OCI-LY1 (cell line): ENCODE data around the gene RPS19BP1.

Experiments used
- H2AFZ ChIP-seq: fragments of 200-600 bp; sonication (generic), shearing (Covaris generic); 2 replicates; pipeline ENCODE4 v1.6.0; 2014; ENCODE audit warnings: antibody characterized with exemption, mild to moderate bottlenecking, low read length
- H3F3A ChIP-seq: fragments of 200-600 bp; sonication (generic), shearing (Covaris generic); 2 replicates; pipeline ENCODE4 v1.6.0; 2014; ENCODE audit warnings: mild to moderate bottlenecking, antibody characterized with exemption, low read length, moderate library complexity; ENCODE audit not compliant: insufficient read depth
- H3K27ac ChIP-seq: fragments of 200-600 bp; sonication (generic); 2 replicates; pipeline ENCODE4 v1.5.1; 2014; ENCODE audit warnings: low read length, mixed run types, mild to moderate bottlenecking, low read depth; ENCODE audit not compliant: poor library complexity, severe bottlenecking
- H3K27me3 ChIP-seq: fragments of 200-600 bp; sonication (generic); 2 replicates; pipeline ENCODE4 v1.6.0; 2014; ENCODE audit warnings: antibody characterized with exemption, mild to moderate bottlenecking, low read length, moderate library complexity; ENCODE audit not compliant: insufficient read depth
- H3K36me3 ChIP-seq: fragments of 200-600 bp; sonication (generic); 2 replicates; pipeline ENCODE4 v1.6.1; 2014; ENCODE audit warnings: mild to moderate bottlenecking, antibody characterized with exemption, low read length, moderate library complexity, mixed read lengths; ENCODE audit not compliant: insufficient read depth
- H3K4me1 ChIP-seq: fragments of 200-600 bp; sonication (generic); 2 replicates; pipeline ENCODE4 v1.5.1; 2014; ENCODE audit warnings: mild to moderate bottlenecking, low read length, moderate library complexity; ENCODE audit not compliant: insufficient read depth, severe bottlenecking
- H3K4me2 ChIP-seq: fragments of 200-600 bp; sonication (generic), shearing (Covaris generic); 2 replicates; pipeline ENCODE4 v1.6.1; 2014; ENCODE audit warnings: low read length
- H3K4me3 ChIP-seq: fragments of 200-600 bp; sonication (generic); 2 replicates; pipeline ENCODE4 v1.5.1; 2014; ENCODE audit warnings: low read length, low read depth, mild to moderate bottlenecking, mixed read lengths; ENCODE audit not compliant: poor library complexity, severe bottlenecking
- H3K79me2 ChIP-seq: fragments of 200-600 bp; shearing (Covaris generic); 2 replicates; pipeline ENCODE4 v1.6.1; 2016; ENCODE audit warnings: mixed run types, low read length, mixed read lengths; ENCODE audit not compliant: insufficient read depth
- H3K9ac ChIP-seq: fragments of 200-600 bp; sonication (generic), shearing (Covaris generic); 2 replicates; pipeline ENCODE4 v1.6.1; 2014; ENCODE audit warnings: mild to moderate bottlenecking, low read length, mixed read lengths
- H3K9me2 ChIP-seq: fragments of 200-600 bp; sonication (generic), shearing (Covaris generic); 2 replicates; pipeline ENCODE4 v1.6.1; 2014; ENCODE audit warnings: low read depth, mild to moderate bottlenecking, low read length, mixed read lengths
- H3K9me3 ChIP-seq: fragments of 200-600 bp; shearing (Covaris generic); 2 replicates; pipeline ENCODE4 v1.6.1; 2014; ENCODE audit warnings: low read length, mixed read lengths
- H4K20me1 ChIP-seq: fragments of 200-600 bp; sonication (generic), shearing (Covaris generic); 2 replicates; pipeline ENCODE4 v1.6.0; 2016; ENCODE audit warnings: mild to moderate bottlenecking, low read length; ENCODE audit not compliant: insufficient read depth
- CTCF ChIP-seq: fragments of 200-600 bp; sonication (generic), shearing (Covaris generic); IDR thresholded peaks from 2 replicates; pipeline ENCODE4 v1.5.1; 2017; ENCODE audit warnings: mild to moderate bottlenecking, antibody characterized with exemption, low read length, moderate library complexity, mixed read lengths
- EZH2 ChIP-seq: fragments of 200-600 bp; sonication (generic), shearing (Covaris generic); IDR thresholded peaks from 2 replicates; pipeline ENCODE4 v1.8.0; 2017; ENCODE audit warnings: borderline replicate concordance, mixed run types, mild to moderate bottlenecking, antibody characterized with exemption, low read length, moderate library complexity, mixed read lengths

RPS19BP1 gene

DNA sequence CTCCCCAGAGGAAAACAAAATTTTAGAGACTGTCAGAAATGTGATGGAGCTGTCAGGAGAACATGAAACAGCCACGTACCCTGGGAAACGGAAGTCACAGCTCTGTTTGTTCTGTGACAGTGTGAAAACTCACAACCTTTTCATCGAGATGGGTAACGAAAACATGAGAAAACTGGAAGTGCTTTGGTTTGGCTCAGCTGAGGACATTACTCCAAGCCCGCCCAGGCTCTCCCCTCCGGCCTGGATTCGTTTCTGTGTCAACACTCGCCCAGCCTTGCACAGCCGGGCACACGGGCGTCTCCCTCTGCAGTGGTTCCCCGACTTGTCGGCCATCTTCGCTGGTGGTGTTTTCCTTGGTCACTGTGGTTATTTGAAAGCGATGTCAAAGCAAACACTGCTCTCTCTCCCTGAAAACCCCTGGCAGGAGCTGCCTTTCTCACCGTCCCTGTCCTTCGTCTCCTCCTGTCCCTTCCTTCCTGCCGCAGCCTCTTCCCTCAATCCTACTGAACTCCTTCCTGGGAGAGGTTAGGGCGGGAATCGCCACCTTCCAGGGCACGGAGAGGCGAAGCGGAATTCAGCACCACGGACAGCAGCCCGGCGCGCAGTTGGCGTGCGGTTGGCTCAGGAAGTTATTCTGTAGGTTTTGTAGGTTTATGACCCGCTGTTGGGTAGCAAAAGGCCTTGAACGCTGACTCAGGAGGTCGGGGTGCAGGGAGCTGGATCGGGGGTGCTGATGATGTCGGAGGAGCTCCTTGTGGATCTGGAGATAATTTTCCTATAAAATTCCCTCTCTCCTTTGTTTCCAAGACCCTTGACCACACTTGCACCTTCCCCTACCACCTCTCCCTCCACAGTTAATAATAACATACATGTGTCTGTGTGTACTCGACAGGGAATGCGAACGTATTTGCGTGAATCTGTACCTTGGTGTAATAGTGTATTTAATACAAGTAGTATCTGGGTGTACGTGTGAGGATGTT is 13.1 kb upstream of the RPS19BP1 start:
- TF ChIP-seq CTCF (no peak), EZH2 (no peak)
- Histone ChIP-seq H3K4me3 (no peak overlapping the region), H2AFZ (no peak overlapping the region), H3K27me3 (no peaks in the 10 kb centered on the region), H3K9ac (no peak overlapping the region), H3K4me1 (no peaks in the 10 kb centered on the region), H3K9me2 (no peaks in the 10 kb centered on the region), H3K4me2 (no peak overlapping the region), H3K79me2 (no peaks in the 10 kb centered on the region), H3K9me3 (no peaks in the 10 kb centered on the region), H3K36me3 (no peaks in the 10 kb centered on the region), H3K27ac (no peak overlapping the region), H4K20me1 (no peaks in the 10 kb centered on the region), H3F3A (no peaks in the 10 kb centered on the region)

- H3K27ac ChIP-seq: no peak overlapping the region
- H3K4me3 ChIP-seq: no peak overlapping the region
- H3K36me3 ChIP-seq: no peaks in the 10 kb centered on the region
- H3K4me2 ChIP-seq: no peak overlapping the region
- no peaks in the 10 kb centered on the region for H3K9me2 ChIP-seq
- H2AFZ ChIP-seq: no peak overlapping the region
- no peaks in the 10 kb centered on the region for H3K9me3 ChIP-seq
- no peaks in the 10 kb centered on the region for H3K79me2 ChIP-seq
- no peak for TF ChIP-seq EZH2
- peak; percentile 70 for TF ChIP-seq CTCF
- H3K27me3 ChIP-seq: no peaks in the 10 kb centered on the region
- H4K20me1 ChIP-seq: no peaks in the 10 kb centered on the region
- H3F3A ChIP-seq: no peaks in the 10 kb centered on the region
- H3K4me1 ChIP-seq: no peaks in the 10 kb centered on the region
- H3K9ac ChIP-seq: no peak overlapping the region
Observed at GRCh38 chr22:39543095-39543494, 10.5 kb upstream of the RPS19BP1 start.

DNA sequence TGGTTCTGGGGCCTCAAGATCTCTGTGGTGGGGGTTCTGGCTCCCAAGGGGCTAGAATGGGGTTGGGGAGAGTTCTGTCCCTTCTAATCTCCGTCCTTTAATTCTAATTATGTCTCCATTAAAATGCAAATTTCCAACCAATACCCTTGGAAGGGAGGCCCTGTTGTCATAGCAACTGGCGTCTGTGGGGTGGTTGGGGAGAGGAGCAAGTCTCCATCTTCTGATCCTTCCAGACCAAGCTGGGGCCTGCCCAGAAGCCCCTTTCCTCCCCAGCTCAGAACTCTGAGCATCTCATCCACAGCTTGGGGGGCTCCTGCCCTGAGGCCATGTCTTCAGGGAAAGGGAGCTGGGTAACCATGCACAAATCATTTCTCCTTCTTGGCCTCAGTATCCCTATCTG is 5.4 kb upstream of the RPS19BP1 start:
- Histone ChIP-seq H3K27ac (no peak overlapping the region), H3K4me3 (no peak overlapping the region), H3K36me3 (no peaks in the 10 kb centered on the region), H3K4me1 (peaks cover 21% of the 10 kb centered on the region), H3F3A (no peaks in the 10 kb centered on the region), H3K9me3 (no peaks in the 10 kb centered on the region), H2AFZ (no peak overlapping the region), H3K9ac (no peak overlapping the region), H3K4me2 (no peak overlapping the region), H3K79me2 (no peaks in the 10 kb centered on the region), H3K27me3 (no peaks in the 10 kb centered on the region), H3K9me2 (no peaks in the 10 kb centered on the region), H4K20me1 (no peaks in the 10 kb centered on the region)
- TF ChIP-seq CTCF (no peak), EZH2 (no peak)
